IMR-90 (cell line): ENCODE measurements around the gene JAK1. TPM values are rescaled to one million over a fixed set of nuclear protein-coding genes. Genes with fewer than 3 reads are reported as not detected.

Source experiments
- ATAC-seq: fragments of 200-7000 bp; cut with Tn5 transposase; 2 replicates; pipeline ENCODE4 v1.9.1; 2020; ENCODE audit warnings: low read depth, mild to moderate bottlenecking, moderate library complexity
- BruUV-seq: library from RNA; stranded (reverse); fragments of 400-500 nt; replicated peaks from 2 replicates; lab custom pipeline; 2021; lab: Mats Ljungman, UMichigan
- CTCF ChIA-PET: fragments of 300-600 bp; formaldehyde crosslinking; extraction: SDS; loops from one replicate; lab custom pipeline; 2021; ENCODE audit warnings: antibody characterized with exemption; lab: Yijun Ruan, JAX
- POLR2A ChIA-PET: fragments of 300-600 bp; sonication (Branson Sonifier 250); formaldehyde crosslinking; loops from one replicate; lab custom pipeline; 2022; ENCODE audit warnings: antibody characterized with exemption; ENCODE audit not compliant: unreplicated experiment; lab: Charles Lee
- DNase-seq: peaks from one replicate; pipeline ENCODE4 v3.0.0; 2013
- H2AFZ ChIP-seq: replicated peaks from 2 replicates; pipeline ENCODE3; 2013; ENCODE audit warnings: low read length, mild to moderate bottlenecking; ENCODE audit not compliant: poor library complexity
- H2AK5ac ChIP-seq: 2 replicates; pipeline ENCODE4 v1.6.1; 2013; ENCODE audit warnings: low read depth, low read length, inconsistent platforms
- H2AK9ac ChIP-seq: replicated peaks from 2 replicates; pipeline ENCODE3; 2013; ENCODE audit warnings: mild to moderate bottlenecking, low read depth, low read length, moderate library complexity; ENCODE audit not compliant: poor library complexity
- H2BK120ac ChIP-seq: 2 replicates; pipeline ENCODE4 v1.6.1; 2013; ENCODE audit warnings: low read depth, low read length, inconsistent platforms
- H2BK15ac ChIP-seq: 3 replicates; pipeline ENCODE4 v1.6.1; 2013; ENCODE audit warnings: low read depth, low read length, inconsistent platforms
- H2BK20ac ChIP-seq: 2 replicates; pipeline ENCODE4 v1.6.1; 2013; ENCODE audit warnings: low read depth, mild to moderate bottlenecking, inconsistent platforms, low read length, moderate library complexity
- H2BK5ac ChIP-seq: 2 replicates; pipeline ENCODE4 v1.6.1; 2013; ENCODE audit warnings: mild to moderate bottlenecking, low read depth, low read length, inconsistent platforms; ENCODE audit not compliant: poor library complexity, severe bottlenecking
- H3K14ac ChIP-seq: replicated peaks from 2 replicates; pipeline ENCODE4 v1.6.1; 2013; ENCODE audit warnings: low read depth, low read length, inconsistent platforms
- H3K18ac ChIP-seq: 2 replicates; pipeline ENCODE4 v1.6.1; 2013; ENCODE audit warnings: low read depth, low read length, control low read depth
- H3K23ac ChIP-seq: 2 replicates; pipeline ENCODE4 v1.6.1; 2013; ENCODE audit warnings: low read depth, low read length, inconsistent platforms
- H3K27ac ChIP-seq: 2 replicates; pipeline ENCODE4 v1.5.1; 2013; ENCODE audit warnings: mild to moderate bottlenecking, control low read depth, low read length; ENCODE audit not compliant: insufficient read depth
- H3K27me3 ChIP-seq: 2 replicates; pipeline ENCODE4 v1.6.1; 2013; ENCODE audit warnings: low read length; ENCODE audit not compliant: control insufficient read depth, insufficient read depth
- H3K36me3 ChIP-seq: 2 replicates; pipeline ENCODE4 v1.6.1; 2013; ENCODE audit warnings: low read length, mixed read lengths; ENCODE audit not compliant: control insufficient read depth, insufficient read depth
- H3K4ac ChIP-seq: 2 replicates; pipeline ENCODE4 v1.6.1; 2013; ENCODE audit warnings: low read depth, low read length, inconsistent platforms
- H3K4me1 ChIP-seq: 2 replicates; pipeline ENCODE4 v1.6.1; 2013; ENCODE audit warnings: low read length, mixed read lengths; ENCODE audit not compliant: control insufficient read depth, insufficient read depth
- H3K4me2 ChIP-seq: 2 replicates; pipeline ENCODE4 v1.6.1; 2013; ENCODE audit warnings: low read depth, mild to moderate bottlenecking, control low read depth, low read length, moderate library complexity
- H3K4me3 ChIP-seq: 2 replicates; pipeline ENCODE4 v1.5.1; 2013; ENCODE audit warnings: low read depth, mild to moderate bottlenecking, control low read depth, low read length, moderate library complexity; ENCODE audit not compliant: insufficient read depth
- H3K56ac ChIP-seq: 2 replicates; pipeline ENCODE4 v1.6.1; 2013; ENCODE audit warnings: low read length, inconsistent platforms; ENCODE audit not compliant: insufficient read depth; ENCODE audit errors: extremely low read depth
- H3K79me1 ChIP-seq, 2 experiments: 2 replicates each; pipeline ENCODE4 v1.6.1; 2013; ENCODE audit warnings: low read length in 2 of 2, inconsistent platforms in 1 of 2, low read depth in 1 of 2
- H3K9ac ChIP-seq: 2 replicates; pipeline ENCODE4 v1.6.1; 2013; ENCODE audit warnings: low read depth, low read length, control low read depth
- H3K9me1 ChIP-seq: 2 replicates; pipeline ENCODE4 v1.6.1; 2013; ENCODE audit warnings: low read length, inconsistent platforms; ENCODE audit not compliant: insufficient read depth
- H3K9me3 ChIP-seq: 2 replicates; pipeline ENCODE4 v1.6.1; 2013; ENCODE audit warnings: low read length; ENCODE audit not compliant: control insufficient read depth, insufficient read depth
- H4K20me1 ChIP-seq: 2 replicates; pipeline ENCODE4 v1.6.1; 2013; ENCODE audit warnings: low read length, inconsistent platforms; ENCODE audit not compliant: insufficient read depth
- H4K5ac ChIP-seq: 2 replicates; pipeline ENCODE4 v1.6.1; 2013; ENCODE audit warnings: mild to moderate bottlenecking, low read depth, low read length, control low read depth
- H4K8ac ChIP-seq, 2 experiments: 2 replicates each; pipeline ENCODE4 v1.6.1; 2013; ENCODE audit warnings: low read depth in 2 of 2, low read length in 2 of 2, control low read depth in 1 of 2, inconsistent platforms in 1 of 2
- H4K91ac ChIP-seq: 2 replicates; pipeline ENCODE4 v1.6.1; 2013; ENCODE audit warnings: low read depth, low read length, inconsistent platforms; ENCODE audit not compliant: insufficient read depth
- CEBPB ChIP-seq: IDR thresholded peaks from 2 replicates; pipeline ENCODE4 v1.6.1; 2012; ENCODE audit warnings: low read depth, low read length, improper control_type of control experiment
- CHD1 ChIP-seq: IDR thresholded peaks from 2 replicates; pipeline ENCODE4 v1.6.1; 2012; ENCODE audit warnings: low read depth, low read length, improper control_type of control experiment
- CTCF ChIP-seq: conservative IDR thresholded peaks from 2 replicates; pipeline ENCODE4 v1.5.1; 2012; ENCODE audit warnings: mild to moderate bottlenecking, low read depth, low read length, improper control_type of control experiment
- FOS ChIP-seq: fragments of 150-350 bp; IDR thresholded peaks from 2 replicates; pipeline ENCODE4 v1.6.1; 2016; ENCODE audit warnings: low read depth, low read length
- MAFK ChIP-seq: IDR thresholded peaks from 2 replicates; pipeline ENCODE4 v1.6.1; 2012; ENCODE audit warnings: low read depth, low read length, improper control_type of control experiment
- MAZ ChIP-seq: IDR thresholded peaks from 2 replicates; pipeline ENCODE4 v1.6.1; 2012; ENCODE audit warnings: low read depth, mild to moderate bottlenecking, low read length, improper control_type of control experiment, moderate library complexity, borderline replicate concordance
- MXI1 ChIP-seq: IDR thresholded peaks from 2 replicates; pipeline ENCODE4 v1.6.1; 2012; ENCODE audit warnings: low read depth, mild to moderate bottlenecking, low read length, moderate library complexity, borderline replicate concordance
- NFE2L2 ChIP-seq: fragments of 150-350 bp; IDR thresholded peaks from 2 replicates; pipeline ENCODE4 v1.6.1; 2016; ENCODE audit warnings: low read depth, mild to moderate bottlenecking, low read length
- RAD21 ChIP-seq: IDR thresholded peaks from 2 replicates; pipeline ENCODE4 v1.6.1; 2012; ENCODE audit warnings: low read length, improper control_type of control experiment
- RFX5 ChIP-seq: IDR thresholded peaks from 2 replicates; pipeline ENCODE4 v1.8.0; 2012; ENCODE audit warnings: low read depth, mild to moderate bottlenecking, low read length, moderate library complexity
- WGBS, 2 experiments: methylation state at CpG; one replicate each; pipeline versions ENCODE4 v1.1.5 to v1.1.7; 2013; ENCODE audit warnings: missing lambda C conversion rate in 2 of 2; ENCODE audit not compliant: insufficient read length in 1 of 2; ENCODE audit errors: extremely low coverage in 2 of 2; 5-methylcytosine and 5-hydroxymethylcytosine counted together
- dilution Hi-C: fragments of 300-500 bp; cut with HindIII; formaldehyde crosslinking; loops from one replicate; pipeline ENCODE4 v1.14.3; 2018; ENCODE audit warnings: low sequenced_read_pairs; ENCODE audit not compliant: unreplicated experiment
- in situ Hi-C: fragments of 300-500 bp; cut with MboI; formaldehyde crosslinking; loops from 3 replicates; pipeline ENCODE4 v1.14.3; 2019; ENCODE audit warnings: low sequenced_read_pairs, inconsistent platforms, mixed read lengths
- intact Hi-C: fragments of 100-400 bp; cut with micrococcal nuclease; formaldehyde crosslinking; loops from 2 replicates; pipeline ENCODE4 v1.10.0; 2022
- polyA plus RNA-seq, 3 experiments: library from polyadenylated mRNA; depleted of rRNA; stranded (reverse); fragments of >200 nt; gene quantifications; 2 replicates each; pipeline ENCODE4 v1.2.3, GENCODE V29; 2012; ENCODE audit warnings: low replicate concordance in 1 of 3
- total RNA-seq: library from RNA; depleted of rRNA; stranded (reverse); fragments of >200 nt; gene quantifications from 2 replicates; pipeline ENCODE4 v1.2.3, GENCODE V29; 2012
- TF ChIP-seq, protein P1 (sequence below): fragments of 150-350 bp; IDR thresholded peaks from 2 replicates; pipeline ENCODE4 v1.6.1; 2017; ENCODE audit warnings: mild to moderate bottlenecking, antibody characterized with exemption, low read length, low read depth
- TF ChIP-seq, protein P2 (sequence below): fragments of 150-350 bp; IDR thresholded peaks from 2 replicates; pipeline ENCODE4 v1.6.1; 2016; ENCODE audit warnings: low read depth, mild to moderate bottlenecking, low read length, moderate library complexity, borderline replicate concordance

The JAK1 gene
- total and polyA plus RNA-seq, 2 of the 4 experiments (the other 2 are of a cell fraction): 76.9 to 103 TPM

DNA sequence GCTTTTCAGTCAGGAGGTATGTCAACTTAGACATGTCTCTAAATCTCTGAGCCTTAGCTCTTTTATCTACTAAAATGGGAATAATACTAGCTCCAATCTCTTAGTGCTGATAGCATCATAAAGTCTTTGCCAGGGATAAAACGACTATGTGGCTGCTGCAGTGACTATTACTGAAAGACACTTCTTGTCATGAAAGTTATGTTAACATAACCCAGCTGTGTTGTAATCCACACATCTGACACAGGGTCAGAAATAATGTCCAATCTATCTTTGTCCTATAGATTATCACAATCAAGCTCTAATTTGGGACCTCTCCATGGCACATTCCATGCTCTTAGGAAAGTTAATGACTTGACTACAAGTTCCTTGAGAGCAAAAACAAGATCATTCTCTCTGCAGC, 62.8 kb downstream of the JAK1 start:
- in situ Hi-C loops: no loop called here
- no CpG with 5 or more reads among the region's 1 CpG for WGBS, 2 experiments
- dilution Hi-C loops: no loop called here

More for the DNA sequence above, 62.8 kb downstream of the JAK1 start:
- H3K27me3 ChIP-seq: no peaks in the 10 kb centered on the region
- H2BK20ac ChIP-seq: no peak overlapping the region
- H4K91ac ChIP-seq: no peak overlapping the region
- no peak for TF ChIP-seq CEBPB
- no peak for TF ChIP-seq NFE2L2
- TF ChIP-seq, protein P1, sequence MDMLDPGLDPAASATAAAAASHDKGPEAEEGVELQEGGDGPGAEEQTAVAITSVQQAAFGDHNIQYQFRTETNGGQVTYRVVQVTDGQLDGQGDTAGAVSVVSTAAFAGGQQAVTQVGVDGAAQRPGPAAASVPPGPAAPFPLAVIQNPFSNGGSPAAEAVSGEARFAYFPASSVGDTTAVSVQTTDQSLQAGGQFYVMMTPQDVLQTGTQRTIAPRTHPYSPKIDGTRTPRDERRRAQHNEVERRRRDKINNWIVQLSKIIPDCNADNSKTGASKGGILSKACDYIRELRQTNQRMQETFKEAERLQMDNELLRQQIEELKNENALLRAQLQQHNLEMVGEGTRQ: no peak
- TF ChIP-seq MXI1: no peak
- TF ChIP-seq MAFK: no peak
- TF ChIP-seq RFX5: no peak
- TF ChIP-seq RAD21: no peak
- no peak for TF ChIP-seq CHD1
- no peak for TF ChIP-seq FOS
- no peak for TF ChIP-seq CTCF
- no peak for TF ChIP-seq MAZ
- TF ChIP-seq, protein P2, sequence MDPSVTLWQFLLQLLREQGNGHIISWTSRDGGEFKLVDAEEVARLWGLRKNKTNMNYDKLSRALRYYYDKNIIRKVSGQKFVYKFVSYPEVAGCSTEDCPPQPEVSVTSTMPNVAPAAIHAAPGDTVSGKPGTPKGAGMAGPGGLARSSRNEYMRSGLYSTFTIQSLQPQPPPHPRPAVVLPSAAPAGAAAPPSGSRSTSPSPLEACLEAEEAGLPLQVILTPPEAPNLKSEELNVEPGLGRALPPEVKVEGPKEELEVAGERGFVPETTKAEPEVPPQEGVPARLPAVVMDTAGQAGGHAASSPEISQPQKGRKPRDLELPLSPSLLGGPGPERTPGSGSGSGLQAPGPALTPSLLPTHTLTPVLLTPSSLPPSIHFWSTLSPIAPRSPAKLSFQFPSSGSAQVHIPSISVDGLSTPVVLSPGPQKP: no peak
- no peak overlapping the region for H3K18ac ChIP-seq
- intact Hi-C loops: no loop called here
- no peaks in the 10 kb centered on the region for H3K9me3 ChIP-seq
- no peak for ATAC-seq
- no peak overlapping the region for H3K4ac ChIP-seq
- no peak overlapping the region for H2AK9ac ChIP-seq
- peaks cover 20 to 58% of the 10 kb centered on the region in 2 experiments for H3K79me1 ChIP-seq
- H2BK15ac ChIP-seq: no peak overlapping the region
- H3K14ac ChIP-seq: no peak overlapping the region
- H3K4me1 ChIP-seq: peaks cover 4% of the 10 kb centered on the region
- no peak overlapping the region for H3K9ac ChIP-seq
- POLR2A ChIA-PET: no interaction called here
- CTCF ChIA-PET: no interaction called here
- H3K36me3 ChIP-seq: no peaks in the 10 kb centered on the region
- H3K23ac ChIP-seq: no peak overlapping the region
- H3K4me2 ChIP-seq: no peak overlapping the region
- no peak overlapping the region for H4K8ac ChIP-seq
- H2BK5ac ChIP-seq: no peak overlapping the region
- no peak overlapping the region for H4K5ac ChIP-seq
- peaks cover 12% of the 10 kb centered on the region for H3K9me1 ChIP-seq
- no peak overlapping the region for H3K56ac ChIP-seq
- H4K20me1 ChIP-seq: peaks cover 52% of the 10 kb centered on the region
- no TSS peak for BruUV-seq
- no peak overlapping the region for H2AFZ ChIP-seq
- no peak for DNase-seq
- H3K4me3 ChIP-seq: no peak overlapping the region
- H3K27ac ChIP-seq: no peak overlapping the region
- no peak overlapping the region for H2AK5ac ChIP-seq
- no peak overlapping the region for H2BK120ac ChIP-seq
